ENCODE measurements around the gene FEM1B. TPM values are rescaled to one million over a fixed set of nuclear protein-coding genes. Genes with fewer than 3 reads are reported as not detected.

The FEM1B gene
- 100 to 1,000 TPM in 1 of 2 donors, 10 to 100 TPM in 1; 86.7 to 128 TPM for total RNA-seq
- polyA plus RNA-seq (ENCODE audit: insufficient read length in 2 of 2) = 10 to 100 TPM; 39.9 to 65.9 TPM
- long read RNA-seq, donor 1, full-length matches to known transcripts = 22 of 22 reads
- long read RNA-seq, donor 1, partial matches to known transcripts = 0 of 22 reads
- long read RNA-seq, donor 1, other reads (novel, unspliced or antisense) = 0 of 22 reads
- long read RNA-seq, donor 2, full-length matches to known transcripts = 7 of 7 reads
- long read RNA-seq, donor 2, partial matches to known transcripts = 0 of 7 reads
- long read RNA-seq, donor 2, other reads (novel, unspliced or antisense) = 0 of 7 reads
- long read RNA-seq, donor 3, full-length matches to known transcripts = 8 of 8 reads
- long read RNA-seq, donor 3, partial matches to known transcripts = 0 of 8 reads
- long read RNA-seq, donor 3, other reads (novel, unspliced or antisense) = 0 of 8 reads
- long read RNA-seq, donor 4, full-length matches to known transcripts = 3 of 3 reads
- long read RNA-seq, donor 4, partial matches to known transcripts = 0 of 3 reads
- long read RNA-seq, donor 4, other reads (novel, unspliced or antisense) = 0 of 3 reads

GRCh38 chr15:68277603-68278344 lies at the start of gene FEM1B:
Gene FEM1B (plus strand): TSS chr15:68277745. CDS start chr15:68278418, 673 bp downstream.
- peak; percentile 81 to 97 (median 88) for DNase-seq (ENCODE audit: low read depth in 4 of 6, low spot score in 6 of 6)
- peaks cover 7% of the 10 kb centered on the region for H3K4me1 ChIP-seq (ENCODE audit: control insufficient read depth, insufficient read depth, low read length)
- no peaks in the 10 kb centered on the region for H3K36me3 ChIP-seq (ENCODE audit: control insufficient read depth, insufficient read depth, low read length)
- no peaks in the 10 kb centered on the region for H3K27me3 ChIP-seq (ENCODE audit: control insufficient read depth, insufficient read depth, low read length)
- H3K27ac ChIP-seq (ENCODE audit: low read depth, low read length) = peak within 1 kb of the TSS; percentile 100
- under 1% methylated on average over 85 of the region's 85 CpGs for WGBS (ENCODE audit: insufficient coverage)
- H3K9me3 ChIP-seq (ENCODE audit: control insufficient read depth, insufficient read depth, low read length) = no peaks in the 10 kb centered on the region
- H3K4me3 ChIP-seq (ENCODE audit: low read depth, low read length) = peak within 1 kb of the TSS; percentile 92

- Histone ChIP-seq H3K4me3 (ENCODE audit: low read depth, low read length) (peak overlapping the region; percentile 72), H3K27me3 (ENCODE audit: control insufficient read depth, insufficient read depth, low read length) (no peaks in the 10 kb centered on the region), H3K27ac (ENCODE audit: low read depth, low read length) (no peak overlapping the region), H3K36me3 (ENCODE audit: control insufficient read depth, insufficient read depth, low read length) (no peaks in the 10 kb centered on the region), H3K9me3 (ENCODE audit: control insufficient read depth, insufficient read depth, low read length) (no peaks in the 10 kb centered on the region), H3K4me1 (ENCODE audit: control insufficient read depth, insufficient read depth, low read length) (peaks cover 32% of the 10 kb centered on the region)
- DNase-seq (ENCODE audit: low read depth in 4 of 6, low spot score in 6 of 6) = no peak
- WGBS (ENCODE audit: insufficient coverage) = 42% methylated on average over 24 of the region's 25 CpGs
These were observed 49.2 kb upstream of the FEM1B start for GRCh38 chr15:68228143-68228970.

GRCh38 chr15:68228971-68229385 lies 48.6 kb upstream of the FEM1B start:
- no peaks in the 10 kb centered on the region for H3K27me3 ChIP-seq (ENCODE audit: control insufficient read depth, insufficient read depth, low read length)
- DNase-seq (ENCODE audit: low read depth in 4 of 6, low spot score in 6 of 6) = peak in 1 of 6 donors; percentile 18
- H3K4me1 ChIP-seq (ENCODE audit: control insufficient read depth, insufficient read depth, low read length) = peaks cover 33% of the 10 kb centered on the region
- H3K4me3 ChIP-seq (ENCODE audit: low read depth, low read length) = peak overlapping the region; percentile 72
- H3K36me3 ChIP-seq (ENCODE audit: control insufficient read depth, insufficient read depth, low read length) = no peaks in the 10 kb centered on the region
- H3K9me3 ChIP-seq (ENCODE audit: control insufficient read depth, insufficient read depth, low read length) = no peaks in the 10 kb centered on the region
- 0% methylated on average over 39 of the region's 39 CpGs for WGBS (ENCODE audit: insufficient coverage)
- no peak overlapping the region for H3K27ac ChIP-seq (ENCODE audit: low read depth, low read length)

GRCh38 chr15:68229386-68230156 lies 48.0 kb upstream of the FEM1B start, which contains the start of gene CLN6:
Gene CLN6 (minus strand): TSS chr15:68229728. CDS start chr15:68229584, 144 bp downstream.
- H3K27me3 ChIP-seq (ENCODE audit: control insufficient read depth, insufficient read depth, low read length) = no peaks in the 10 kb centered on the region
- no peaks in the 10 kb centered on the region for H3K9me3 ChIP-seq (ENCODE audit: control insufficient read depth, insufficient read depth, low read length)
- WGBS (ENCODE audit: insufficient coverage) = under 1% methylated on average over 78 of the region's 82 CpGs
- H3K4me1 ChIP-seq (ENCODE audit: control insufficient read depth, insufficient read depth, low read length) = peaks cover 39% of the 10 kb centered on the region
- H3K27ac ChIP-seq (ENCODE audit: low read depth, low read length) = no peak within 1 kb of the TSS
- peak in 5 of 6 donors; percentile 45 to 93 (median 68) for DNase-seq (ENCODE audit: low read depth in 4 of 6, low spot score in 6 of 6)
- no peaks in the 10 kb centered on the region for H3K36me3 ChIP-seq (ENCODE audit: control insufficient read depth, insufficient read depth, low read length)
- peak within 1 kb of the TSS; percentile 72 for H3K4me3 ChIP-seq (ENCODE audit: low read depth, low read length)

- no peak overlapping the region for H3K27ac ChIP-seq (ENCODE audit: low read depth, low read length)
- no peaks in the 10 kb centered on the region for H3K27me3 ChIP-seq (ENCODE audit: control insufficient read depth, insufficient read depth, low read length)
- no peaks in the 10 kb centered on the region for H3K36me3 ChIP-seq (ENCODE audit: control insufficient read depth, insufficient read depth, low read length)
- H3K4me1 ChIP-seq (ENCODE audit: control insufficient read depth, insufficient read depth, low read length) = peaks cover 39% of the 10 kb centered on the region
- H3K4me3 ChIP-seq (ENCODE audit: low read depth, low read length) = peak overlapping the region; percentile 72
- WGBS (ENCODE audit: insufficient coverage) = 50% methylated on average over 15 of the region's 20 CpGs
- no peaks in the 10 kb centered on the region for H3K9me3 ChIP-seq (ENCODE audit: control insufficient read depth, insufficient read depth, low read length)
- DNase-seq (ENCODE audit: low read depth in 4 of 6, low spot score in 6 of 6) = no peak
These were observed 47.1 kb upstream of the FEM1B start for GRCh38 chr15:68230157-68231100.

GRCh38 chr15:68231102-68231818 lies 46.3 kb upstream of the FEM1B start:
- H3K4me1 ChIP-seq (ENCODE audit: control insufficient read depth, insufficient read depth, low read length) = peaks cover 39% of the 10 kb centered on the region
- no peaks in the 10 kb centered on the region for H3K9me3 ChIP-seq (ENCODE audit: control insufficient read depth, insufficient read depth, low read length)
- H3K36me3 ChIP-seq (ENCODE audit: control insufficient read depth, insufficient read depth, low read length) = no peaks in the 10 kb centered on the region
- WGBS (ENCODE audit: insufficient coverage) = 66% methylated on average over 5 of the region's 9 CpGs
- peak in 1 of 6 donors; percentile 49 for DNase-seq (ENCODE audit: low read depth in 4 of 6, low spot score in 6 of 6)
- no peak overlapping the region for H3K27ac ChIP-seq (ENCODE audit: low read depth, low read length)
- H3K4me3 ChIP-seq (ENCODE audit: low read depth, low read length) = no peak overlapping the region
- H3K27me3 ChIP-seq (ENCODE audit: control insufficient read depth, insufficient read depth, low read length) = no peaks in the 10 kb centered on the region

GRCh38 chr15:68232449-68232848 lies 45.1 kb upstream of the FEM1B start:
- Histone ChIP-seq H3K36me3 (ENCODE audit: control insufficient read depth, insufficient read depth, low read length) (no peaks in the 10 kb centered on the region), H3K4me1 (ENCODE audit: control insufficient read depth, insufficient read depth, low read length) (peaks cover 39% of the 10 kb centered on the region), H3K27me3 (ENCODE audit: control insufficient read depth, insufficient read depth, low read length) (no peaks in the 10 kb centered on the region), H3K9me3 (ENCODE audit: control insufficient read depth, insufficient read depth, low read length) (no peaks in the 10 kb centered on the region), H3K4me3 (ENCODE audit: low read depth, low read length) (no peak overlapping the region), H3K27ac (ENCODE audit: low read depth, low read length) (no peak overlapping the region)
- 97% methylated on average over 6 of the region's 6 CpGs for WGBS (ENCODE audit: insufficient coverage)
- no peak for DNase-seq (ENCODE audit: low read depth in 4 of 6, low spot score in 6 of 6)
